Nephron progenitor cell (in vitro differentiated cells): ENCODE data around the gene CDH4.

ENCODE experiments used
- DNase-seq: peaks from one replicate; pipeline ENCODE4 v3.0.0; 2021
- H3K27ac Mint-ChIP-seq: 2 replicates; pipeline ENCODE4 v1.8.0; 2021; ENCODE audit warnings: mild to moderate bottlenecking, moderate library complexity, mixed read lengths
- H3K27me3 Mint-ChIP-seq: 2 replicates; pipeline ENCODE4 v1.8.0; 2021; ENCODE audit warnings: mild to moderate bottlenecking, low read depth, mixed read lengths; ENCODE audit not compliant: poor library complexity
- H3K36me3 Mint-ChIP-seq: 2 replicates; pipeline ENCODE4 v1.8.0; 2021; ENCODE audit warnings: low read depth, mixed read lengths
- H3K4me1 Mint-ChIP-seq: 2 replicates; pipeline ENCODE4 v1.8.0; 2021; ENCODE audit warnings: mixed read lengths
- H3K4me3 Mint-ChIP-seq: 2 replicates; pipeline ENCODE4 v1.8.0; 2021; ENCODE audit warnings: mild to moderate bottlenecking, moderate library complexity, mixed read lengths
- H3K9me3 Mint-ChIP-seq: 2 replicates; pipeline ENCODE4 v1.8.0; 2021; ENCODE audit warnings: mild to moderate bottlenecking, moderate library complexity, mixed read lengths
- CTCF ChIP-seq: fragments of 200-600 bp; sonication (generic); IDR thresholded peaks from 2 replicates; pipeline ENCODE4 v1.5.0; 2021; ENCODE audit warnings: antibody characterized with exemption

Gene CDH4

GRCh38 chr20:61417221-61417941 lies 165.3 kb downstream of the CDH4 start:
- Mint-ChIP-seq H3K27me3 (peaks cover 14% of the 10 kb centered on the region), H3K9me3 (no peaks in the 10 kb centered on the region), H3K4me1 (no peaks in the 10 kb centered on the region), H3K27ac (no peak overlapping the region), H3K4me3 (no peak overlapping the region), H3K36me3 (no peaks in the 10 kb centered on the region)
- DNase-seq: no peak
- no peak for TF ChIP-seq CTCF

GRCh38 chr20:61419010-61419409 lies 166.9 kb downstream of the CDH4 start:
- TF ChIP-seq CTCF: no peak
- Mint-ChIP-seq H3K36me3 (no peaks in the 10 kb centered on the region), H3K4me3 (no peak overlapping the region), H3K9me3 (no peaks in the 10 kb centered on the region), H3K4me1 (no peaks in the 10 kb centered on the region), H3K27ac (no peak overlapping the region), H3K27me3 (peaks cover 14% of the 10 kb centered on the region)
- DNase-seq: no peak

- H3K4me1 Mint-ChIP-seq: no peaks in the 10 kb centered on the region
- no peaks in the 10 kb centered on the region for H3K36me3 Mint-ChIP-seq
- no peaks in the 10 kb centered on the region for H3K9me3 Mint-ChIP-seq
- H3K4me3 Mint-ChIP-seq: no peak overlapping the region
- H3K27ac Mint-ChIP-seq: no peak overlapping the region
- no peak for DNase-seq
- H3K27me3 Mint-ChIP-seq: peaks cover 14% of the 10 kb centered on the region
- TF ChIP-seq CTCF: no peak
Measured at GRCh38 chr20:61419501-61419900, 167.4 kb downstream of the CDH4 start.

- Mint-ChIP-seq H3K9me3 (no peaks in the 10 kb centered on the region), H3K36me3 (no peaks in the 10 kb centered on the region), H3K4me3 (no peak overlapping the region), H3K27ac (no peak overlapping the region), H3K27me3 (peaks cover 12% of the 10 kb centered on the region), H3K4me1 (no peaks in the 10 kb centered on the region)
- no peak for TF ChIP-seq CTCF
- no peak for DNase-seq
Measured at GRCh38 chr20:61420056-61420455, 168.0 kb downstream of the CDH4 start.

GRCh38 chr20:61420781-61421180 lies 168.7 kb downstream of the CDH4 start:
- Mint-ChIP-seq H3K27me3 (peaks cover 11% of the 10 kb centered on the region), H3K4me3 (no peak overlapping the region), H3K9me3 (no peaks in the 10 kb centered on the region), H3K27ac (no peak overlapping the region), H3K4me1 (no peaks in the 10 kb centered on the region), H3K36me3 (no peaks in the 10 kb centered on the region)
- no peak for TF ChIP-seq CTCF
- DNase-seq: no peak
